LNCAP (cell line): ENCODE measurements around the gene PCDHGC3.

Experiments used
- CTCF ChIP-seq: fragments of 450-650 bp; IDR thresholded peaks from 2 replicates; pipeline ENCODE4 v1.5.1; 2017; ENCODE audit warnings: mild to moderate bottlenecking

The PCDHGC3 gene

GRCh38 chr5:141440341-141440740 lies 35.4 kb upstream of the PCDHGC3 start:
- no peak for TF ChIP-seq CTCF

- no peak for TF ChIP-seq CTCF
These were observed 34.1 kb upstream of the PCDHGC3 start for GRCh38 chr5:141441571-141442170.

GRCh38 chr5:141465351-141465750 lies 10.4 kb upstream of the PCDHGC3 start:
- no peak for TF ChIP-seq CTCF

GRCh38 chr5:141476132-141476911 lies 556 bp downstream of the PCDHGC3 start:
- no peak for TF ChIP-seq CTCF

- TF ChIP-seq CTCF = no peak
These were observed 1.3 kb downstream of the PCDHGC3 start for GRCh38 chr5:141477044-141477575.

- no peak for TF ChIP-seq CTCF
These were observed 2.0 kb downstream of the PCDHGC3 start for GRCh38 chr5:141477815-141478214.

DNA sequence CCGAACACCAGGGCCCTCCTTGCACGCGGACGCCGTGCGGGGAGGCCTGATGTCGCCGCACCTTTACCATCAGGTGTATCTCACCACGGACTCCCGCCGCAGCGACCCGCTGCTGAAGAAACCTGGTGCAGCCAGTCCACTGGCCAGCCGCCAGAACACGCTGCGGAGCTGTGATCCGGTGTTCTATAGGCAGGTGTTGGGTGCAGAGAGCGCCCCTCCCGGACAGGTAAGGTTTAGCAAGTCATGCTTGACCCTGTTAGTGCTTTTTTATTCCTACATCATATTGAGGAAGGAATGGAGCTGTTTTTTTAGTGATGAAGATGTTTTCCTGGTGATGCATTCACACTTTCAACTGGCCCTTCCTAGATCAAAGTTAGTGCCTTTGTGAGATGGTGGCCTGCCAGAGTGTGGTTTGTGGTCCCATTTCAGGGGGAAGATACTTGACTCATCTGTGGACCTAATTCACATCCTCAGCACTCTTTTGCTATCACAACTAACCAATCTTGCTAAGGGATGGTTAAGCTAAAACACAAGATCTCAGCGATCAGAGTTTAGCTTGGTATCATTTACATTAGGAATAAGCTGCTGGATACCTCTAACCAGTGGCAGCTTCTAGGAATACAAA lies 2.7 kb downstream of the PCDHGC3 start:
- TF ChIP-seq CTCF = peak; percentile 31; the same call in 1 of the 2 replicates
